ENCODE results near the gene CDC42BPB. TPM values are rescaled to one million over a fixed set of nuclear protein-coding genes. Genes with fewer than 3 reads are reported as not detected.

Gene CDC42BPB
- total and polyA plus RNA-seq, 2 of the 4 experiments (the other 2 are of a cell fraction), result 49.1 to 81.4 TPM

DNA sequence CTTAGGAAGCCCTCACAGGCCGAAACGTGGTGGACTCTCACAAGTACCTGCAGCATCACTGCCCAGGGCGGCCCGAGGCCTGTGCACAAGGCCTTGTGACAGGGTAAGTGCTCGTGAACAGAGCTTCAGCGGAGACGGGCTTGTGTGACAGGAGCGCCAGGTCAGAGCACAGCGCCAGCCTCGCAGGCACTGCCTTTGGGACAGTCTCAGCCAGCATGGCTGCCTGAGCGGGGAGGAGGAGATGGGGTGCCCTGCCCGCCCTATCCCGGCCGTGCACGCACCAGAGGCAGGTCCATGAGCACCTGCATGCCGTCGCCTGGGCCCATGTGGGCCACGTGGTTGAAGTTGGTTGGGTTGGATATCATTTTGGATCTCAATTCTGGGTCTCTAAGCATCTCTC lies 118.0 kb downstream of the CDC42BPB start:
- Histone ChIP-seq H3K36me3 (ENCODE audit: control insufficient read depth, insufficient read depth, low read length) (peaks cover 67% of the 10 kb centered on the region), H3K9me1 (ENCODE audit: insufficient read depth, low read length) (peaks cover 4% of the 10 kb centered on the region; the same call in 1 of the 2 replicates), H3K23ac (ENCODE audit: low read depth, low read length) (no peak overlapping the region), H3K27ac (ENCODE audit: insufficient read depth, low read length) (no peak overlapping the region), H4K91ac (ENCODE audit: insufficient read depth, low read depth, low read length) (no peak overlapping the region), H2AK9ac (replicated peaks; ENCODE audit: low read depth, low read length, poor library complexity) (no peak overlapping the region), H3K4me2 (ENCODE audit: low read depth, low read length) (no peak overlapping the region), H3K9me3 (ENCODE audit: control insufficient read depth, insufficient read depth, low read length) (no peaks in the 10 kb centered on the region), H3K18ac (ENCODE audit: low read depth, low read length) (no peak overlapping the region), H3K14ac (replicated peaks; ENCODE audit: low read depth, low read length) (no peak overlapping the region), H3K9ac (ENCODE audit: low read depth, low read length) (no peak overlapping the region), H3K4me3 (ENCODE audit: insufficient read depth, low read depth, low read length) (no peak overlapping the region), H2BK120ac (ENCODE audit: low read depth, low read length) (no peak overlapping the region), H2BK20ac (ENCODE audit: low read depth, low read length) (no peak overlapping the region), H3K56ac (ENCODE audit: extremely low read depth, insufficient read depth, low read length) (no peak overlapping the region), H4K5ac (ENCODE audit: low read depth, low read length) (no peak overlapping the region), H2AK5ac (ENCODE audit: low read depth, low read length) (no peak overlapping the region), H3K4ac (ENCODE audit: low read depth, low read length) (no peak overlapping the region), H3K27me3 (ENCODE audit: control insufficient read depth, insufficient read depth, low read length) (no peaks in the 10 kb centered on the region), H3K79me1 (ENCODE audit: low read depth in 1 of 2, low read length in 2 of 2) (peaks cover 0 to 42% of the 10 kb centered on the region in 2 experiments; a peak in 3 of 4 replicates), H3K4me1 (ENCODE audit: control insufficient read depth, insufficient read depth, low read length) (no peaks in the 10 kb centered on the region; the same call in 1 of the 2 replicates), H4K8ac (ENCODE audit: low read depth in 2 of 2, low read length in 2 of 2) (no peak overlapping the region), H2BK5ac (ENCODE audit: low read depth, low read length, poor library complexity, severe bottlenecking) (no peak overlapping the region), H2AFZ (replicated peaks; ENCODE audit: low read length, poor library complexity) (no peak overlapping the region), H2BK15ac (ENCODE audit: low read depth, low read length) (no peak overlapping the region), H4K20me1 (ENCODE audit: insufficient read depth, low read length) (peaks cover 15% of the 10 kb centered on the region)
- no peak for DNase-seq
- POLR2A ChIA-PET (ENCODE audit: unreplicated experiment), result no interaction called here
- BruUV-seq (replicated peaks), result no TSS peak
- dilution Hi-C loops (cut with HindIII; ENCODE audit: low sequenced_read_pairs, unreplicated experiment) (no loop called here), intact Hi-C loops (cut with micrococcal nuclease) (no loop called here), in situ Hi-C loops (cut with MboI; ENCODE audit: low sequenced_read_pairs) (no loop called here)
- 98% methylated on average over 15 of the region's 18 CpGs; no CpG with 5 or more reads in 1 of the 2 experiments for WGBS, 2 experiments (ENCODE audit: extremely low coverage in 2 of 2, insufficient read length in 1 of 2)
- no peak for ATAC-seq (ENCODE audit: low read depth)
- CTCF ChIA-PET, result no interaction called here
- TF ChIP-seq MXI1 (IDR thresholded peaks at IDR 0.05; ENCODE audit: borderline replicate concordance, low read depth, low read length) (no peak), POLR2A (IDR thresholded peaks at IDR 0.05; ENCODE audit: low read depth, low read length) (no peak), RAD21 (IDR thresholded peaks at IDR 0.05; ENCODE audit: low read length) (no peak), NFE2L2 (IDR thresholded peaks at IDR 0.05; ENCODE audit: low read depth, low read length) (no peak), CHD1 (IDR thresholded peaks at IDR 0.05; ENCODE audit: low read depth, low read length) (no peak)
- TF ChIP-seq, protein P1, sequence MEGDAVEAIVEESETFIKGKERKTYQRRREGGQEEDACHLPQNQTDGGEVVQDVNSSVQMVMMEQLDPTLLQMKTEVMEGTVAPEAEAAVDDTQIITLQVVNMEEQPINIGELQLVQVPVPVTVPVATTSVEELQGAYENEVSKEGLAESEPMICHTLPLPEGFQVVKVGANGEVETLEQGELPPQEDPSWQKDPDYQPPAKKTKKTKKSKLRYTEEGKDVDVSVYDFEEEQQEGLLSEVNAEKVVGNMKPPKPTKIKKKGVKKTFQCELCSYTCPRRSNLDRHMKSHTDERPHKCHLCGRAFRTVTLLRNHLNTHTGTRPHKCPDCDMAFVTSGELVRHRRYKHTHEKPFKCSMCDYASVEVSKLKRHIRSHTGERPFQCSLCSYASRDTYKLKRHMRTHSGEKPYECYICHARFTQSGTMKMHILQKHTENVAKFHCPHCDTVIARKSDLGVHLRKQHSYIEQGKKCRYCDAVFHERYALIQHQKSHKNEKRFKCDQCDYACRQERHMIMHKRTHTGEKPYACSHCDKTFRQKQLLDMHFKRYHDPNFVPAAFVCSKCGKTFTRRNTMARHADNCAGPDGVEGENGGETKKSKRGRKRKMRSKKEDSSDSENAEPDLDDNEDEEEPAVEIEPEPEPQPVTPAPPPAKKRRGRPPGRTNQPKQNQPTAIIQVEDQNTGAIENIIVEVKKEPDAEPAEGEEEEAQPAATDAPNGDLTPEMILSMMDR (conservative IDR thresholded peaks at IDR 0.05; ENCODE audit: low read depth, low read length), result no peak
